Measurements from ENCODE around the gene RUSC2. TPM values are rescaled to one million over a fixed set of nuclear protein-coding genes. Genes with fewer than 3 reads are reported as not detected.

Gene RUSC2, protein sequence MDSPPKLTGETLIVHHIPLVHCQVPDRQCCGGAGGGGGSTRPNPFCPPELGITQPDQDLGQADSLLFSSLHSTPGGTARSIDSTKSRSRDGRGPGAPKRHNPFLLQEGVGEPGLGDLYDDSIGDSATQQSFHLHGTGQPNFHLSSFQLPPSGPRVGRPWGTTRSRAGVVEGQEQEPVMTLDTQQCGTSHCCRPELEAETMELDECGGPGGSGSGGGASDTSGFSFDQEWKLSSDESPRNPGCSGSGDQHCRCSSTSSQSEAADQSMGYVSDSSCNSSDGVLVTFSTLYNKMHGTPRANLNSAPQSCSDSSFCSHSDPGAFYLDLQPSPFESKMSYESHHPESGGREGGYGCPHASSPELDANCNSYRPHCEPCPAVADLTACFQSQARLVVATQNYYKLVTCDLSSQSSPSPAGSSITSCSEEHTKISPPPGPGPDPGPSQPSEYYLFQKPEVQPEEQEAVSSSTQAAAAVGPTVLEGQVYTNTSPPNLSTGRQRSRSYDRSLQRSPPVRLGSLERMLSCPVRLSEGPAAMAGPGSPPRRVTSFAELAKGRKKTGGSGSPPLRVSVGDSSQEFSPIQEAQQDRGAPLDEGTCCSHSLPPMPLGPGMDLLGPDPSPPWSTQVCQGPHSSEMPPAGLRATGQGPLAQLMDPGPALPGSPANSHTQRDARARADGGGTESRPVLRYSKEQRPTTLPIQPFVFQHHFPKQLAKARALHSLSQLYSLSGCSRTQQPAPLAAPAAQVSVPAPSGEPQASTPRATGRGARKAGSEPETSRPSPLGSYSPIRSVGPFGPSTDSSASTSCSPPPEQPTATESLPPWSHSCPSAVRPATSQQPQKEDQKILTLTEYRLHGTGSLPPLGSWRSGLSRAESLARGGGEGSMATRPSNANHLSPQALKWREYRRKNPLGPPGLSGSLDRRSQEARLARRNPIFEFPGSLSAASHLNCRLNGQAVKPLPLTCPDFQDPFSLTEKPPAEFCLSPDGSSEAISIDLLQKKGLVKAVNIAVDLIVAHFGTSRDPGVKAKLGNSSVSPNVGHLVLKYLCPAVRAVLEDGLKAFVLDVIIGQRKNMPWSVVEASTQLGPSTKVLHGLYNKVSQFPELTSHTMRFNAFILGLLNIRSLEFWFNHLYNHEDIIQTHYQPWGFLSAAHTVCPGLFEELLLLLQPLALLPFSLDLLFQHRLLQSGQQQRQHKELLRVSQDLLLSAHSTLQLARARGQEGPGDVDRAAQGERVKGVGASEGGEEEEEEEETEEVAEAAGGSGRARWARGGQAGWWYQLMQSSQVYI (N-terminal part only)
- total RNA-seq: 16.5 and 51.0 TPM in 2 replicates

DNA sequence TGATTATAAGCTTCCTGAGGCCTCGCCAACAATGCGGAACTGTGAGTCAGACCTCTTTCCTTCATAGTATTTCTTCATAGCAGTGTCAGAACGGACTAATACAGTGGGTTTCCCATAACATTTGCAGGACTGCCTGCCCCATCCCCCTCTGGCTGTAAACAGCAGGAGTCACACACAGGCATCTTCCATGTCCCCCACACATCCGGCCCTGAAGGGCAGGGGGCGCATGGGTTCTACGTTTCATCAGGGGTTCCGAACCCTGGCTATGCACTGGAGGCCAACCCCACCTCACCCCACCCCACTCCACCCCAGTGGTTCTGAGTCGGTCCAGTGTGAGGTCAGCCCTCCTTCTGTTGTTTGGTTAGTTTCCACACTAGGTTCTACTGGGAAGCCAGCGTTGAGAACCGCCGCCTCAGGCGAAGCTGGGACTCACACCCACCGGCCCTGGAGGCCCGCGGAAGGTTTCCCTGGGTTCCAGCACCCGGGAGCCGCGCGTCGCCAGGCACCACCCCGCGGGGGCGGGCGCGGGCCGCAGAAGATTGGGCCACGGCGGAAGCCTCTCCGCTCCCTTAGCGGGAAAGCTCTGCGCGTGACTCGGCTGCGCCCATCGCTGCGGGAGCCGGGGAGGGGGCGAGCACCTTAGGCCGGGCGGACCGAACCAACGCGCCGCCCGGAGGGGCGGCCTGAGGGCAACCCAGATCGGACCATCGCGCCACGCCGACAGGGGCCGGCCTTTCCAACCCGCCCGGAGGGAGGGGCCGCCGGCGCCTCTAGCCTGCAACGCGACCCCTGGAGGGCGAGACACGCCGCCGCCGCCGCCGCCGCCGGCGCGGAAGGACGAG lies at the start of gene RUSC2:
Gene RUSC2, plus strand, starts transcription at position 799 of the 842 bp plus-strand sequence. CDS start 56,411 bp downstream, outside the sequence.

Other genes with a start within 250 kb of the RUSC2 start
- gene TESK1, start 115.2 kb downstream of the RUSC2 start, total RNA-seq: 19.6 and 23.1 TPM in 2 replicates
- gene CD72, start 128.3 kb downstream of the RUSC2 start, total RNA-seq: 1.2 and 3.5 TPM in 2 replicates
- not detected in 2 replicates for gene SIT1, start 160.8 kb downstream of the RUSC2 start, total RNA-seq
- gene RMRP, start 167.9 kb downstream of the RUSC2 start, total RNA-seq: 39,103 and 115,939 TPM in 2 replicates
- 5.5 and 6.6 TPM in 2 replicates for gene CCDC107, start 168.2 kb downstream of the RUSC2 start, total RNA-seq
- 1.2 and 1.6 TPM in 2 replicates for gene ARHGEF39, start 175.1 kb downstream of the RUSC2 start, total RNA-seq
- gene CA9, start 183.8 kb downstream of the RUSC2 start, total RNA-seq: not detected in 2 replicates
- 87.9 and 98.7 TPM in 2 replicates for gene TPM2, start 199.8 kb downstream of the RUSC2 start, total RNA-seq
- gene TLN1, start 242.1 kb downstream of the RUSC2 start, total RNA-seq: 118 and 165 TPM in 2 replicates
- 56.1 and 92.0 TPM in 2 replicates for gene CREB3, start 242.6 kb downstream of the RUSC2 start, total RNA-seq

Measured in placental epithelial cell (primary cell).